ENCODE data around the gene DRAM1.

DRAM1 gene

DNA sequence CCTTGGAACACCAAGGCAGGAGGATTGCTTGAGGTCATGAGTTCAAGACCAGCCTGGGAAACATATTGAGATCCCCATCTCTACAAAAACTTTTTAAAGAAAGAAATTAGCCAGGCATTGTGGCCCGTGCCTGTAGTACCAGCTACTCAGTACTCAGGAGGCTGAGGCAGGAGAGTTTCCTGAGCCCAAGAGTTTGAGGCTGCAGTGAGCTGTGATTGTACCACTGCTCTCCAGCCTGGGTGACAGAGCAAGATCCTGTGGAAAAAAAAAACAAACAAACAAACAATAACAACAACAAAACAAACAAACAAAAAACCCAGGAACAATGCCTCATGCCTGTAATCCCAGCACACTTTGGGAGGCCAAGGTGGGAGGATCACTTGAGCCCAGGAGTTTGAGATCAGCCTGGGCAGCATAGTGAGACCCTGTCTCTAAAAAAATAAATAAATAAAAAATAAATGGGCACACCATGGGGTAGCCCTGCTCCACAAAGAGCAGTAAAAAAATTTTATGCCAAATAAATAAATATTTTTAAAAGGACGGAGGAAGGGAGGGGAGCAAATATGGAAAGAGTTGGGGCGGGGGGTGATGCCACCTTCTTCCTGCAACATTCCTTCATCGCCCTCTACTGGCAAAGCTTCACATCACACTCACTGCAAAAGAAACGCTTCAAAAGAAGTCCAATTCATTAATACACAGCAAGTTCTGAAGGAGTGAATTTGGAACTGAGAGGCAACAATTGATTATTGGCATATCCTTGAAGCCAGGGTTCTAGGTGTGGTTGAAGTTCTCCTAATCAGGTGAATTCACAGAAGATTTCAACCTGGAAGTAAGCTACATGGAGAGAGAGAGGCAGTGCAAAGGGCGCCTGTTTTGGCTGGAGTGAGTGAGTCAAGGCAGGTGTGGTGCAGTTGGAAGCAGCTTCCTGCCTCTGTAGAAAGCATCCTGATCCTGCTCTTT is 37.8 kb upstream of the DRAM1 start:
- TF ChIP-seq RAD21 (IDR thresholded peaks at IDR 0.05; ENCODE audit: low read depth) (peak; percentile 78), TEAD4 (IDR thresholded peaks at IDR 0.05) (0 out of 2 replicates have a peak, but pooled peaks have one; percentile 33), EGR1 (IDR thresholded peaks at IDR 0.05) (no peak)

DNA sequence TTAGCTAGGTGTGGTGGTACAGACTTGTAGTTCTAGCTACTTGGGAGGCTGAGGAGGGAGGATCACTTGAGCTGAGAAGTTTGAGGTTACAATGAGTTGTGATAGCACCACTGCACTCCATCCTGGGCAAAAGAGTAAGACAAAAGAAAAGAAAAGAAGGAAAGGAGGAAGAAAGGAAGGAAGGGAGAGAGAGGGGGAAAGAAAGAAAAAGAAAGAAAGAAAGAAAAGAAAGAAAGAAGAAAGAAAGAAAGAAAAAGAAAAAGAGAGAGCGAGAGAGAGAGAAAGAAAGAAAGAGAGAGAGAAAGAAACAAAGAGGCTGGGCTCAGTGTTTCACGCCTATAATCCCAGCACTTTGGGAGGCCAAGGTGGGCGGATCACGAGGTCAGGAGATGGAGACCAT is 36.3 kb upstream of the DRAM1 start:
- TF ChIP-seq CREB1 (IDR thresholded peaks at IDR 0.05; ENCODE audit: low read depth) (no peak), TCF12 (IDR thresholded peaks at IDR 0.05; ENCODE audit: low read depth) (no peak)

DNA sequence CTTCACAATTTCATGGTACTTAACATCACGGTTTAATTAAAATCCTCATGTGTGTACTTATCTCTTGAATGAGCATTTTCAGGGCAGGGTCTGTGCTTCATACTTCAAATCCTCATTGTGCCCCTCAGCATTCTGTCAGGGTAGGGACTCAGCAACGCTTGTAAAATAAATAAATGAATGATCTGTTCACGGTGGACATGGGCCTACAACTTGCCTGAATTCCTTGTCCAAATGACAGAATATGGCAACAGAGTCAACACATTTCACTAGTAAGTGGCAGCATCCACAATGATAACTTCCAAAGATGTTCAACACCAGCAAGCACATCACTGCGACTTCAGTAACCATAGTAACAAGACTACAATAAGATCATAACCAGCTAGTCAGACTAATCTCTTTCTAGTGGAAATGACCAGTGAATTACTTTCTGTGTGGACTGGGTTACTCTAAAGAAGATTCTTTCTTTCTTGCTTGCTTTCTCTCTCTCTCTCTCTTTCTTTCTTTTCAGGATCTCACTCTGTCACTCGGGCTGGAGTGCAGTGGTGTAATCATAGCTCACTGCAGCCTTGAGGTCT is 32.2 kb upstream of the DRAM1 start:
- TF ChIP-seq USF1 (IDR thresholded peaks at IDR 0.05) (no peak), EGR1 (IDR thresholded peaks at IDR 0.05) (no peak), FOXM1 (IDR thresholded peaks at IDR 0.05; ENCODE audit: borderline replicate concordance, low read depth) (no peak), CEBPB (IDR thresholded peaks at IDR 0.05) (no peak), ZBTB7A (IDR thresholded peaks at IDR 0.05; ENCODE audit: low read depth) (no peak), TCF12 (IDR thresholded peaks at IDR 0.05; ENCODE audit: low read depth) (no peak), EP300 (IDR thresholded peaks at IDR 0.05; ENCODE audit: borderline replicate concordance) (no peak), TEAD4 (IDR thresholded peaks at IDR 0.05) (no peak), NFIC (IDR thresholded peaks at IDR 0.05) (no peak), RAD21 (IDR thresholded peaks at IDR 0.05; ENCODE audit: low read depth) (no peak), YY1 (IDR thresholded peaks at IDR 0.05; ENCODE audit: low read depth) (no peak), CREB1 (IDR thresholded peaks at IDR 0.05; ENCODE audit: low read depth) (no peak), TAF1 (IDR thresholded peaks at IDR 0.05; ENCODE audit: low read depth) (no peak)
- TF ChIP-seq, protein P1, sequence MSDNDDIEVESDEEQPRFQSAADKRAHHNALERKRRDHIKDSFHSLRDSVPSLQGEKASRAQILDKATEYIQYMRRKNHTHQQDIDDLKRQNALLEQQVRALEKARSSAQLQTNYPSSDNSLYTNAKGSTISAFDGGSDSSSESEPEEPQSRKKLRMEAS (IDR thresholded peaks at IDR 0.05), result no peak
- TF ChIP-seq, protein P2, sequence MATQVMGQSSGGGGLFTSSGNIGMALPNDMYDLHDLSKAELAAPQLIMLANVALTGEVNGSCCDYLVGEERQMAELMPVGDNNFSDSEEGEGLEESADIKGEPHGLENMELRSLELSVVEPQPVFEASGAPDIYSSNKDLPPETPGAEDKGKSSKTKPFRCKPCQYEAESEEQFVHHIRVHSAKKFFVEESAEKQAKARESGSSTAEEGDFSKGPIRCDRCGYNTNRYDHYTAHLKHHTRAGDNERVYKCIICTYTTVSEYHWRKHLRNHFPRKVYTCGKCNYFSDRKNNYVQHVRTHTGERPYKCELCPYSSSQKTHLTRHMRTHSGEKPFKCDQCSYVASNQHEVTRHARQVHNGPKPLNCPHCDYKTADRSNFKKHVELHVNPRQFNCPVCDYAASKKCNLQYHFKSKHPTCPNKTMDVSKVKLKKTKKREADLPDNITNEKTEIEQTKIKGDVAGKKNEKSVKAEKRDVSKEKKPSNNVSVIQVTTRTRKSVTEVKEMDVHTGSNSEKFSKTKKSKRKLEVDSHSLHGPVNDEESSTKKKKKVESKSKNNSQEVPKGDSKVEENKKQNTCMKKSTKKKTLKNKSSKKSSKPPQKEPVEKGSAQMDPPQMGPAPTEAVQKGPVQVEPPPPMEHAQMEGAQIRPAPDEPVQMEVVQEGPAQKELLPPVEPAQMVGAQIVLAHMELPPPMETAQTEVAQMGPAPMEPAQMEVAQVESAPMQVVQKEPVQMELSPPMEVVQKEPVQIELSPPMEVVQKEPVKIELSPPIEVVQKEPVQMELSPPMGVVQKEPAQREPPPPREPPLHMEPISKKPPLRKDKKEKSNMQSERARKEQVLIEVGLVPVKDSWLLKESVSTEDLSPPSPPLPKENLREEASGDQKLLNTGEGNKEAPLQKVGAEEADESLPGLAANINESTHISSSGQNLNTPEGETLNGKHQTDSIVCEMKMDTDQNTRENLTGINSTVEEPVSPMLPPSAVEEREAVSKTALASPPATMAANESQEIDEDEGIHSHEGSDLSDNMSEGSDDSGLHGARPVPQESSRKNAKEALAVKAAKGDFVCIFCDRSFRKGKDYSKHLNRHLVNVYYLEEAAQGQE (IDR thresholded peaks at IDR 0.05; ENCODE audit: low read depth), result no peak

GRCh38 chr12:101847325-101847724 is 30.1 kb upstream of the DRAM1 start:
- TF ChIP-seq TEAD4 (IDR thresholded peaks at IDR 0.05) (no peak), FOXM1 (IDR thresholded peaks at IDR 0.05; ENCODE audit: borderline replicate concordance, low read depth) (no peak), TCF12 (IDR thresholded peaks at IDR 0.05; ENCODE audit: low read depth) (no peak), USF1 (IDR thresholded peaks at IDR 0.05) (no peak), CREB1 (IDR thresholded peaks at IDR 0.05; ENCODE audit: low read depth) (no peak), RAD21 (IDR thresholded peaks at IDR 0.05; ENCODE audit: low read depth) (no peak), NFIC (IDR thresholded peaks at IDR 0.05) (no peak), TAF1 (IDR thresholded peaks at IDR 0.05; ENCODE audit: low read depth) (no peak), YY1 (IDR thresholded peaks at IDR 0.05; ENCODE audit: low read depth) (no peak), EP300 (IDR thresholded peaks at IDR 0.05; ENCODE audit: borderline replicate concordance) (no peak), CEBPB (IDR thresholded peaks at IDR 0.05) (no peak), EGR1 (IDR thresholded peaks at IDR 0.05) (no peak), ZBTB7A (IDR thresholded peaks at IDR 0.05; ENCODE audit: low read depth) (no peak)
- TF ChIP-seq, protein P2 (IDR thresholded peaks at IDR 0.05; ENCODE audit: low read depth), result no peak
- TF ChIP-seq, protein P1 (IDR thresholded peaks at IDR 0.05), result no peak

GRCh38 chr12:101850199-101850598 is 27.2 kb upstream of the DRAM1 start:
- TF ChIP-seq, protein P1 (IDR thresholded peaks at IDR 0.05), result no peak
- TF ChIP-seq CREB1 (IDR thresholded peaks at IDR 0.05; ENCODE audit: low read depth) (no peak), FOXM1 (IDR thresholded peaks at IDR 0.05; ENCODE audit: borderline replicate concordance, low read depth) (no peak), USF1 (IDR thresholded peaks at IDR 0.05) (no peak), ZBTB7A (IDR thresholded peaks at IDR 0.05; ENCODE audit: low read depth) (no peak), EP300 (IDR thresholded peaks at IDR 0.05; ENCODE audit: borderline replicate concordance) (no peak), EGR1 (IDR thresholded peaks at IDR 0.05) (no peak)

Measured in Ishikawa (cell line).